Heart left ventricle (tissue), 13 donors: Measurements from ENCODE around the gene SNX24.
"Not testable (repeated sequence)": the region's sequence is repeated elsewhere in the genome, so short reads cannot be mapped to it uniquely, and the experiment has no call there.

ENCODE experiments used
- POLR2A ChIP-seq, 2 donors: fragments of 450-650 bp; IDR thresholded peaks; one replicate each; pipeline ENCODE4 v1.6.1; 2017; ENCODE audit warnings: antibody characterized with exemption in 2 of 2, mild to moderate bottlenecking in 2 of 2, moderate library complexity in 2 of 2
- TF ChIP-seq, protein P1 (sequence below), 12 donors: fragments of 200-600 bp; sonication (generic) in 4 of 12; IDR thresholded peaks; one replicate each; pipeline versions ENCODE4 v1.5.0 to v1.8.0; 2018 to 2022; ENCODE audit warnings: antibody characterized with exemption in 12 of 12, mild to moderate bottlenecking in 5 of 12
- donor health status: ischemic (EF 13 %, LVEDD 7.1; RV severe dilation, severe dysfunction).
- donor health status: DM: no; HTN: yes; CAD: no.
- donor health status: DM: no; HTN: no; CAD: no.
- donor health status: ischemic (EF 25% LVEDD 6.9; RV normal size, moderate dysfunction).
- donor health status: ischemic (EF 25% LVEDD 5.7; RV mildly dilated, moderate dysfunction).
- donor health status: ischemic (EF 35%, LVEDD 5.7; RV mildly dilated, moderate dysfunction).
- donor health status: nonischemic (EF 11% LVEDD 7.7; RV severe dilation, severe dysfunction).
- donor health status: DM: yes; HTN: yes; CAD: no.
- donor health status: PGD.
- donor health status: ischemic (EF 29% LVEDD 5.4; RV normal size, mild dysfunction).
- donor health status: nonischemic (EF 23%, LVEDD 6.1; RV moderate dilation, normal function).

DNA sequence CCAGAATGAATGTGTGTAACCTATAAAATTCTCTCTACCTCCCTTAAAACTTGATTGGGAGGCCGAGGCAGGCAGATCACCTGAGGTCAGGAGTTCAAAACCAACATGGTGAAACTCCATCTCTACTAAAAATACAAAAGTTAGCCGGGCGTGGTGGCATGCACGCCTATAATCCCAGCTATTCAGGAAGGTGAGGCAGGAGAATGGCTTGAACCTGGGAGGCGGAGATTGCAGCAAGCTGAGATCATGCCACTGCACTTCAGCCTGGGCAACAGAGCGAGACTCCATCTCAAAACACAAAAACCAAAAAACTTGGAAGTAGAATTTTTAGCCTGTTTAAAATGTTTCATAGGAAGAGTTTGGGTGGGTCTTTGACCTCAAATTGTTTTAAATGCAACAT is 122.6 kb downstream of the SNX24 start:
- TF ChIP-seq, protein P1, sequence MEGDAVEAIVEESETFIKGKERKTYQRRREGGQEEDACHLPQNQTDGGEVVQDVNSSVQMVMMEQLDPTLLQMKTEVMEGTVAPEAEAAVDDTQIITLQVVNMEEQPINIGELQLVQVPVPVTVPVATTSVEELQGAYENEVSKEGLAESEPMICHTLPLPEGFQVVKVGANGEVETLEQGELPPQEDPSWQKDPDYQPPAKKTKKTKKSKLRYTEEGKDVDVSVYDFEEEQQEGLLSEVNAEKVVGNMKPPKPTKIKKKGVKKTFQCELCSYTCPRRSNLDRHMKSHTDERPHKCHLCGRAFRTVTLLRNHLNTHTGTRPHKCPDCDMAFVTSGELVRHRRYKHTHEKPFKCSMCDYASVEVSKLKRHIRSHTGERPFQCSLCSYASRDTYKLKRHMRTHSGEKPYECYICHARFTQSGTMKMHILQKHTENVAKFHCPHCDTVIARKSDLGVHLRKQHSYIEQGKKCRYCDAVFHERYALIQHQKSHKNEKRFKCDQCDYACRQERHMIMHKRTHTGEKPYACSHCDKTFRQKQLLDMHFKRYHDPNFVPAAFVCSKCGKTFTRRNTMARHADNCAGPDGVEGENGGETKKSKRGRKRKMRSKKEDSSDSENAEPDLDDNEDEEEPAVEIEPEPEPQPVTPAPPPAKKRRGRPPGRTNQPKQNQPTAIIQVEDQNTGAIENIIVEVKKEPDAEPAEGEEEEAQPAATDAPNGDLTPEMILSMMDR (IDR thresholded peaks at IDR 0.05): not testable (repeated sequence)
- TF ChIP-seq POLR2A (IDR thresholded peaks at IDR 0.05): not testable (repeated sequence)
